Liver (tissue), 9 donors: ENCODE results near the gene PIAS1. TPM values are rescaled to one million over a fixed set of nuclear protein-coding genes. Genes with fewer than 3 reads are reported as not detected.

ENCODE experiments used
- DNase-seq: peaks from one replicate; pipeline ENCODE4 v3.0.0-alpha.2; 2017; ENCODE audit warnings: low spot score
- H3K27ac ChIP-seq, 2 donors: one replicate each; pipeline ENCODE4 v1.7.0; 2013; ENCODE audit warnings: inconsistent platforms in 2 of 2, low read length in 2 of 2, control low read depth in 1 of 2, low read depth in 1 of 2, mild to moderate bottlenecking in 1 of 2
- H3K27me3 ChIP-seq, 4 donors: one replicate each; pipeline versions ENCODE4 v1.6.1 to v1.7.0; 2013; ENCODE audit warnings: low read length in 3 of 4, inconsistent platforms in 1 of 4, mild to moderate bottlenecking in 1 of 4, moderate library complexity in 1 of 4; ENCODE audit not compliant: control insufficient read depth in 4 of 4, insufficient read depth in 4 of 4
- H3K36me3 ChIP-seq, 4 donors: one replicate each; pipeline versions ENCODE4 v1.6.1 to v1.7.0; 2013; ENCODE audit warnings: low read length in 3 of 4, mild to moderate bottlenecking in 3 of 4, low read depth in 1 of 4, moderate library complexity in 1 of 4; ENCODE audit not compliant: control insufficient read depth in 4 of 4, insufficient read depth in 3 of 4
- H3K4me1 ChIP-seq, 4 donors: one replicate each; pipeline versions ENCODE4 v1.6.1 to v1.7.0; 2013; ENCODE audit warnings: low read length in 3 of 4, mild to moderate bottlenecking in 3 of 4, moderate library complexity in 1 of 4; ENCODE audit not compliant: control insufficient read depth in 4 of 4, insufficient read depth in 4 of 4
- H3K4me3 ChIP-seq, 3 donors: one replicate each; pipeline versions ENCODE4 v1.6.1 to v1.7.0; 2013; ENCODE audit warnings: low read length in 3 of 3, control low read depth in 1 of 3, low read depth in 1 of 3, mild to moderate bottlenecking in 1 of 3
- H3K9ac ChIP-seq, 2 donors: one replicate each; pipeline ENCODE4 v1.7.0; 2013; ENCODE audit warnings: low read length in 2 of 2, mild to moderate bottlenecking in 2 of 2, moderate library complexity in 2 of 2, control low read depth in 1 of 2, low read depth in 1 of 2
- H3K9me3 ChIP-seq, 4 donors: one replicate each; pipeline versions ENCODE4 v1.6.1 to v1.7.0; 2013; ENCODE audit warnings: low read length in 3 of 4; ENCODE audit not compliant: control insufficient read depth in 4 of 4
- EGR1 ChIP-seq, 2 donors: IDR thresholded peaks; 2 replicates each; pipeline ENCODE4 v1.6.1; 2016 to 2018; ENCODE audit warnings: antibody characterized with exemption in 2 of 2, low read depth in 2 of 2
- FOXA1 ChIP-seq: IDR thresholded peaks from 2 replicates; pipeline ENCODE4 v1.6.1; 2016; ENCODE audit warnings: antibody characterized with exemption
- FOXA2 ChIP-seq: IDR thresholded peaks from 2 replicates; pipeline ENCODE4 v1.6.1; 2016; ENCODE audit warnings: antibody characterized with exemption
- GABPA ChIP-seq, 2 donors: IDR thresholded peaks in 1 of 2; conservative IDR thresholded peaks in 1 of 2; 2 replicates each; pipeline ENCODE4 v1.6.1; 2016; ENCODE audit warnings: antibody characterized with exemption in 2 of 2, mild to moderate bottlenecking in 1 of 2, moderate library complexity in 1 of 2
- HNF4A ChIP-seq, 2 donors: conservative IDR thresholded peaks; 2 replicates each; pipeline ENCODE4 v1.6.1; 2016; ENCODE audit warnings: antibody characterized with exemption in 2 of 2, mild to moderate bottlenecking in 2 of 2
- HNF4G ChIP-seq: IDR thresholded peaks from 2 replicates; pipeline ENCODE4 v1.6.1; 2016; ENCODE audit warnings: antibody characterized with exemption
- JUND ChIP-seq, 2 donors: IDR thresholded peaks; 2 replicates each; pipeline ENCODE4 v1.6.1; 2016; ENCODE audit warnings: antibody characterized with exemption in 2 of 2
- MAX ChIP-seq: IDR thresholded peaks from 2 replicates; pipeline ENCODE4 v1.6.1; 2016; ENCODE audit warnings: antibody characterized with exemption
- NR2F2 ChIP-seq: IDR thresholded peaks from 2 replicates; pipeline ENCODE4 v1.6.1; 2016; ENCODE audit warnings: antibody characterized with exemption
- RAD21 ChIP-seq, 2 donors: IDR thresholded peaks; 2 replicates each; pipeline ENCODE4 v1.6.1; 2016; ENCODE audit warnings: antibody characterized with exemption in 2 of 2, mild to moderate bottlenecking in 2 of 2
- REST ChIP-seq: IDR thresholded peaks from 2 replicates; pipeline ENCODE4 v1.6.1; 2016; ENCODE audit warnings: antibody characterized with exemption, mild to moderate bottlenecking
- RXRA ChIP-seq, 2 donors: IDR thresholded peaks; 2 replicates each; pipeline ENCODE4 v1.6.1; 2017 to 2018; ENCODE audit warnings: antibody characterized with exemption in 2 of 2, mild to moderate bottlenecking in 1 of 2
- SP1 ChIP-seq: IDR thresholded peaks from 2 replicates; pipeline ENCODE4 v1.6.1; 2018; ENCODE audit warnings: antibody characterized with exemption, mild to moderate bottlenecking
- TAF1 ChIP-seq: conservative IDR thresholded peaks from 2 replicates; pipeline ENCODE4 v1.6.1; 2016; ENCODE audit warnings: antibody characterized with exemption, mild to moderate bottlenecking
- YY1 ChIP-seq: IDR thresholded peaks from 2 replicates; pipeline ENCODE4 v1.6.1; 2016; ENCODE audit warnings: antibody characterized with exemption, mild to moderate bottlenecking
- WGBS: extraction: QIAGEN DNeasy Blood & Tissue Kit; methylation state at CpG from one replicate; pipeline ENCODE4 v1.1.7; 2013; 5-methylcytosine and 5-hydroxymethylcytosine counted together
- polyA plus RNA-seq, 2 donors: library from polyadenylated mRNA; stranded (reverse) in 1 of 2; unstranded in 1 of 2; fragments of 200-250 nt in 1 of 2; fragments of >200 nt in 1 of 2; fragmentation: Nextera tagmentation in 1 of 2; extraction: Ambion mirVana in 1 of 2; gene quantifications; one replicate each; pipeline versions ENCODE4 v1.2.1 to v1.2.3, GENCODE V29; 2013 to 2015
- total RNA-seq, 2 donors: library from RNA; depleted of rRNA; stranded (reverse); fragments of >200 nt; gene quantifications; one replicate each; pipeline ENCODE4 v1.2.3, GENCODE V29; 2014
- TF ChIP-seq, protein P1 (sequence below): IDR thresholded peaks from 2 replicates; pipeline ENCODE4 v1.6.1; 2016; ENCODE audit warnings: antibody characterized with exemption
- TF ChIP-seq, protein P2 (sequence below): fragments of 150-350 bp; IDR thresholded peaks from 2 replicates; pipeline ENCODE4 v1.5.1; 2017; ENCODE audit warnings: improper control_type of control experiment, low read depth, low read length; ENCODE audit not compliant: missing input control
- TF ChIP-seq, protein P3 (sequence below): IDR thresholded peaks from 2 replicates; pipeline ENCODE4 v1.6.1; 2016; ENCODE audit warnings: antibody characterized with exemption
- donor health status: healthy.
- donor health status: healthy.
- donor health status: healthy.
- donor health status: healthy.
- donor health status: healthy.

The PIAS1 gene
- total and polyA plus RNA-seq, 4 donors: 5.6 to 18.8 (median 13.2) TPM

- Histone ChIP-seq H3K9me3 (no peaks in the 10 kb centered on the region), H3K4me1 (peaks cover 4 to 51% (median 31%) of the 10 kb centered on the region in 4 donors), H3K36me3 (peaks cover 0 to 5% (median 2%) of the 10 kb centered on the region in 4 donors), H3K4me3 (no peak overlapping the region), H3K27ac (no peak overlapping the region), H3K27me3 (no peaks in the 10 kb centered on the region), H3K9ac (no peak overlapping the region)
- WGBS: 57% methylated on average over 3 of the region's 3 CpGs
- TF ChIP-seq REST (no peak), RXRA (IDR thresholded peaks at IDR 0.05) (no peak), JUND (IDR thresholded peaks at IDR 0.05) (no peak), GABPA (IDR thresholded peaks at IDR 0.05 in 1 of 2, conservative IDR thresholded peaks at IDR 0.05 in 1 of 2) (no peak), HNF4G (no peak), EGR1 (IDR thresholded peaks at IDR 0.05; ENCODE audit: low read depth in 2 of 2) (no peak), NR2F2 (no peak), FOXA1 (no peak), MAX (no peak)
- TF ChIP-seq, protein P1, sequence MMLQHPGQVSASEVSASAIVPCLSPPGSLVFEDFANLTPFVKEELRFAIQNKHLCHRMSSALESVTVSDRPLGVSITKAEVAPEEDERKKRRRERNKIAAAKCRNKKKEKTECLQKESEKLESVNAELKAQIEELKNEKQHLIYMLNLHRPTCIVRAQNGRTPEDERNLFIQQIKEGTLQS: no peak
- no peak for DNase-seq
These were observed 28.6 kb downstream of the PIAS1 start for GRCh38 chr15:68082735-68083134.

GRCh38 chr15:68083463-68083862 lies 29.3 kb downstream of the PIAS1 start:
- no peaks in the 10 kb centered on the region for H3K9me3 ChIP-seq
- TF ChIP-seq TAF1: no peak
- no peak for TF ChIP-seq MAX
- no peak for TF ChIP-seq NR2F2
- no peak for TF ChIP-seq JUND (IDR thresholded peaks at IDR 0.05)
- TF ChIP-seq FOXA1: no peak
- TF ChIP-seq SP1: no peak
- no peak for TF ChIP-seq FOXA2
- TF ChIP-seq, protein P2, sequence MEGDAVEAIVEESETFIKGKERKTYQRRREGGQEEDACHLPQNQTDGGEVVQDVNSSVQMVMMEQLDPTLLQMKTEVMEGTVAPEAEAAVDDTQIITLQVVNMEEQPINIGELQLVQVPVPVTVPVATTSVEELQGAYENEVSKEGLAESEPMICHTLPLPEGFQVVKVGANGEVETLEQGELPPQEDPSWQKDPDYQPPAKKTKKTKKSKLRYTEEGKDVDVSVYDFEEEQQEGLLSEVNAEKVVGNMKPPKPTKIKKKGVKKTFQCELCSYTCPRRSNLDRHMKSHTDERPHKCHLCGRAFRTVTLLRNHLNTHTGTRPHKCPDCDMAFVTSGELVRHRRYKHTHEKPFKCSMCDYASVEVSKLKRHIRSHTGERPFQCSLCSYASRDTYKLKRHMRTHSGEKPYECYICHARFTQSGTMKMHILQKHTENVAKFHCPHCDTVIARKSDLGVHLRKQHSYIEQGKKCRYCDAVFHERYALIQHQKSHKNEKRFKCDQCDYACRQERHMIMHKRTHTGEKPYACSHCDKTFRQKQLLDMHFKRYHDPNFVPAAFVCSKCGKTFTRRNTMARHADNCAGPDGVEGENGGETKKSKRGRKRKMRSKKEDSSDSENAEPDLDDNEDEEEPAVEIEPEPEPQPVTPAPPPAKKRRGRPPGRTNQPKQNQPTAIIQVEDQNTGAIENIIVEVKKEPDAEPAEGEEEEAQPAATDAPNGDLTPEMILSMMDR: no peak
- no peak for TF ChIP-seq REST
- TF ChIP-seq RXRA (IDR thresholded peaks at IDR 0.05): no peak
- no peak for TF ChIP-seq HNF4G
- no peak for TF ChIP-seq GABPA (IDR thresholded peaks at IDR 0.05 in 1 of 2, conservative IDR thresholded peaks at IDR 0.05 in 1 of 2)
- no peak for TF ChIP-seq EGR1 (IDR thresholded peaks at IDR 0.05; ENCODE audit: low read depth in 2 of 2)
- no peak for TF ChIP-seq RAD21 (IDR thresholded peaks at IDR 0.05)
- TF ChIP-seq YY1: no peak
- TF ChIP-seq, protein P1: no peak
- TF ChIP-seq, protein P3, sequence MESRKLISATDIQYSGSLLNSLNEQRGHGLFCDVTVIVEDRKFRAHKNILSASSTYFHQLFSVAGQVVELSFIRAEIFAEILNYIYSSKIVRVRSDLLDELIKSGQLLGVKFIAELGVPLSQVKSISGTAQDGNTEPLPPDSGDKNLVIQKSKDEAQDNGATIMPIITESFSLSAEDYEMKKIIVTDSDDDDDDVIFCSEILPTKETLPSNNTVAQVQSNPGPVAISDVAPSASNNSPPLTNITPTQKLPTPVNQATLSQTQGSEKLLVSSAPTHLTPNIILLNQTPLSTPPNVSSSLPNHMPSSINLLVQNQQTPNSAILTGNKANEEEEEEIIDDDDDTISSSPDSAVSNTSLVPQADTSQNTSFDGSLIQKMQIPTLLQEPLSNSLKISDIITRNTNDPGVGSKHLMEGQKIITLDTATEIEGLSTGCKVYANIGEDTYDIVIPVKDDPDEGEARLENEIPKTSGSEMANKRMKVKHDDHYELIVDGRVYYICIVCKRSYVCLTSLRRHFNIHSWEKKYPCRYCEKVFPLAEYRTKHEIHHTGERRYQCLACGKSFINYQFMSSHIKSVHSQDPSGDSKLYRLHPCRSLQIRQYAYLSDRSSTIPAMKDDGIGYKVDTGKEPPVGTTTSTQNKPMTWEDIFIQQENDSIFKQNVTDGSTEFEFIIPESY: no peak
- no peak for TF ChIP-seq HNF4A (conservative IDR thresholded peaks at IDR 0.05)
- H3K36me3 ChIP-seq: peaks cover 0 to 5% (median 2%) of the 10 kb centered on the region in 4 donors
- no peaks in the 10 kb centered on the region for H3K27me3 ChIP-seq
- H3K4me1 ChIP-seq: peaks cover 4 to 48% (median 31%) of the 10 kb centered on the region in 4 donors
- no peak overlapping the region for H3K9ac ChIP-seq
- no peak overlapping the region for H3K27ac ChIP-seq
- no peak overlapping the region for H3K4me3 ChIP-seq
- DNase-seq: no peak
- 79% methylated on average over 4 of the region's 4 CpGs for WGBS
